B cell (primary cell): Measurements from ENCODE around the gene PLD4. TPM values are rescaled to one million over a fixed set of nuclear protein-coding genes. Genes with fewer than 3 reads are reported as not detected.

Experiments
- ATAC-seq: fragments of 200-7000 bp; cut with Tn5 transposase; one replicate; pipeline ENCODE4 v1.10.0; 2021; ENCODE audit warnings: low read depth, mild to moderate bottlenecking, moderate number of reproducible peaks, moderate library complexity
- CTCF ChIA-PET: fragments of 350-600 bp; sonication (Branson Sonifier 250); formaldehyde crosslinking; loops from one replicate; lab custom pipeline; 2021; ENCODE audit warnings: antibody characterized with exemption, inconsistent platforms; lab: Charles Lee
- POLR2A ChIA-PET: fragments of 350-600 bp; sonication (Branson Sonifier 250); formaldehyde crosslinking; loops from one replicate; lab custom pipeline; 2021; ENCODE audit warnings: antibody characterized with exemption; lab: Charles Lee
- DNase-seq: peaks from one replicate; pipeline ENCODE4 v3.0.0; 2013
- H2AFZ ChIP-seq: 2 replicates; pipeline ENCODE4 v1.6.1; 2012; ENCODE audit warnings: mild to moderate bottlenecking, low read depth, low read length; ENCODE audit not compliant: insufficient read depth, poor library complexity, severe bottlenecking
- H3K27ac ChIP-seq, 2 donors: 1 replicate in 1 of 2; 2 replicates in 1 of 2; pipeline ENCODE4 v1.5.1; 2012 to 2013; ENCODE audit warnings: low read length in 2 of 2, mild to moderate bottlenecking in 2 of 2, moderate library complexity in 1 of 2
- H3K27me3 ChIP-seq, 4 experiments: fragments of 200-600 bp in 1 of 4; sonication (generic) in 1 of 4; replicated peaks in 1 of 4; 1 replicate in 2 of 4; 2 replicates in 2 of 4; pipeline versions ENCODE4 v1.6.1 to v1.7.0; 2013 to 2016; ENCODE audit warnings: low read length in 3 of 4, mild to moderate bottlenecking in 2 of 4, mixed read lengths in 1 of 4, moderate library complexity in 1 of 4; ENCODE audit not compliant: insufficient read depth in 4 of 4, control insufficient read depth in 3 of 4; ENCODE audit errors: control extremely low read depth in 1 of 4
- H3K36me3 ChIP-seq, 2 experiments: replicated peaks in 1 of 2; 1 replicate in 1 of 2; 2 replicates in 1 of 2; pipeline versions ENCODE4 v1.6.1 to v1.7.1; 2013; ENCODE audit warnings: low read length in 1 of 2; ENCODE audit not compliant: insufficient read depth in 2 of 2, control insufficient read depth in 1 of 2; ENCODE audit errors: control extremely low read depth in 1 of 2, extremely low read depth in 1 of 2
- H3K4me1 ChIP-seq, 2 donors: fragments of 200-600 bp in 1 of 2; sonication (generic) in 1 of 2; 1 replicate in 1 of 2; 2 replicates in 1 of 2; pipeline versions ENCODE4 v1.5.1 to v1.6.1; 2013 to 2017; ENCODE audit warnings: low read length in 2 of 2; ENCODE audit not compliant: control insufficient read depth in 2 of 2, insufficient read depth in 2 of 2
- H3K4me2 ChIP-seq: replicated peaks from 2 replicates; pipeline ENCODE3; 2012; ENCODE audit warnings: mild to moderate bottlenecking, low read depth, low read length; ENCODE audit not compliant: poor library complexity, severe bottlenecking
- H3K4me3 ChIP-seq, 5 experiments: fragments of 200-600 bp in 1 of 5; sonication (generic) in 1 of 5; 1 replicate in 3 of 5; 2 replicates in 2 of 5; pipeline versions ENCODE4 v1.5.1 to v1.7.0; 2011 to 2016; ENCODE audit warnings: low read length in 4 of 5, mild to moderate bottlenecking in 4 of 5, low read depth in 2 of 5, control low read depth in 1 of 5, moderate library complexity in 1 of 5; ENCODE audit not compliant: insufficient read depth in 1 of 5; ENCODE audit errors: control extremely low read depth in 1 of 5, extremely low read depth in 1 of 5
- H3K79me2 ChIP-seq: fragments of 200-600 bp; sonication (generic); one replicate; pipeline ENCODE4 v1.6.0; 2016; ENCODE audit warnings: low read length; ENCODE audit not compliant: control insufficient read depth, insufficient read depth
- H3K9ac ChIP-seq: fragments of 200-600 bp; sonication (generic); 2 replicates; pipeline ENCODE4 v1.6.1; 2017; ENCODE audit warnings: mild to moderate bottlenecking, low read length, moderate library complexity
- H3K9me3 ChIP-seq, 3 donors: one replicate each; pipeline versions ENCODE4 v1.6.1 to v1.7.1; 2013; ENCODE audit warnings: low read length in 2 of 3; ENCODE audit not compliant: control insufficient read depth in 2 of 3, insufficient read depth in 1 of 3; ENCODE audit errors: control extremely low read depth in 1 of 3
- H4K20me1 ChIP-seq: 2 replicates; pipeline ENCODE4 v1.6.0; 2012; ENCODE audit warnings: mild to moderate bottlenecking, low read length; ENCODE audit not compliant: insufficient read depth, control insufficient read depth, poor library complexity, severe bottlenecking
- H3K27ac Mint-ChIP-seq: one replicate; pipeline ENCODE4 v1.8.0; 2021; ENCODE audit warnings: mixed read lengths
- H3K27me3 Mint-ChIP-seq: one replicate; pipeline ENCODE4 v1.8.0; 2021; ENCODE audit warnings: mixed read lengths
- H3K4me1 Mint-ChIP-seq: one replicate; pipeline ENCODE4 v1.8.0; 2021; ENCODE audit warnings: mixed read lengths
- H3K4me3 Mint-ChIP-seq: one replicate; pipeline ENCODE4 v1.8.0; 2021; ENCODE audit warnings: mixed read lengths
- H3K9me3 Mint-ChIP-seq: one replicate; pipeline ENCODE4 v1.8.0; 2022; ENCODE audit warnings: mixed read lengths; ENCODE audit not compliant: insufficient read depth
- EZH2 ChIP-seq: IDR thresholded peaks from 2 replicates; pipeline ENCODE4 v1.6.1; 2012; ENCODE audit warnings: borderline replicate concordance, low read depth, mild to moderate bottlenecking, moderate library complexity, low read length; ENCODE audit not compliant: insufficient read depth, poor library complexity, severe bottlenecking
- WGBS: methylation state at CpG from one replicate; pipeline ENCODE4 v1.1.5; 2013; ENCODE audit warnings: missing lambda C conversion rate; ENCODE audit not compliant: insufficient coverage; 5-methylcytosine and 5-hydroxymethylcytosine counted together
- intact Hi-C: fragments of 100-400 bp; cut with micrococcal nuclease; formaldehyde crosslinking; loops from one replicate; pipeline ENCODE4 v1.10.0; 2022
- polyA plus RNA-seq: library from polyadenylated mRNA; depleted of rRNA; stranded (reverse); fragments of >200 nt; gene quantifications from 2 replicates; pipeline ENCODE4 v1.2.3, GENCODE V29; 2012
- total RNA-seq, 2 donors: library from RNA; stranded (reverse); fragments of 120-200 nt in 1 of 2; gene quantifications; 1 replicate in 1 of 2; 2 replicates in 1 of 2; pipeline versions ENCODE4 v1.2.3 to v1.2.4, GENCODE V29; 2013 to 2022
- TF ChIP-seq, protein P1 (sequence below): fragments of 200-600 bp; IDR thresholded peaks from one replicate; pipeline ENCODE4 v1.8.0; 2022; ENCODE audit warnings: antibody characterized with exemption, mild to moderate bottlenecking

The PLD4 gene
- total and polyA plus RNA-seq, 2 donors (not counting 1 experiment from before 2014, with no cell fraction given): 49.9 to 79.7 TPM

DNA sequence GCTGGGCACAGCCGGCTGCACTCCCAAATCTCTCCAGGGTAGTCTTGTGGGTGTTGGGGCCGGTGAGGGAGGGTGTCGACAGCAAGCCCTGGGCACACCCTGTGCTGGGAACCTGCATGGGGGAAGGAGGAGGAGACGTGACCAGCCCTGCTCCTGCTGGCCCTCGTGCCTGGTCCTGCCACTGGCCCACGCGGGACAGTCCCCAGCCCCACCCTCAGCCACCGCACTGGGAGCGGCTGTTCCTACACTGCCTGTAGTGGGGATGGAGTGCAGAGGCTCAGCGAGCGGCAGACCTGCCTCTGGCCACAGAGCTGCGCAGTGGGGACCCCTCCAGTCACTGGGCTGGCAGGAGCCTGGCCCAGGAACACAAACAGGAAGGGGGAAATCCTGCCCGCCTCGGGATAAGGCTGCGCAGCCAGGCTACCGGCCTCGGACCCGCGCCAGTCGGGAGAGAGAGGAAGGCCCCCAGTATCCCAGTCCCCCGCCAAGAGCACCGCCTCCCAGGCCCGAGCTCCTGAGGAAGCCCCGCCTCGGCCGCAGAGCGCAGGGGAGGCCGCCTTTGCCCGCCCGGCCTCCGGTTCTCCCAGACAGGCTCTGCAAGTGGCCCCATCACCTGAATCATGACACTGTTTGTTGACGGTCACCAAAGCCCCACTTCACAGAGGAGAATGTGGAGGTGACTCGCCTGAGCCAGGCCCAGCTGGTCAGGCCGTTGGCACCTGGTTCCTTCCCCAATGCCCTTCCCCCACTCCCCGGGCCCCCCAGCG lies 42.9 kb downstream of the PLD4 start:
- 7% methylated on average over 35 of the region's 36 CpGs for WGBS
- Mint-ChIP-seq H3K27ac (no peak overlapping the region), H3K9me3 (no peaks in the 10 kb centered on the region), H3K4me1 (peaks cover 16% of the 10 kb centered on the region), H3K4me3 (peak overlapping the region; percentile 19), H3K27me3 (peaks cover 15% of the 10 kb centered on the region)
- no peak overlapping the region for H3K9ac ChIP-seq
- ChIA-PET POLR2A (no interaction called here), CTCF (interaction anchor here (0.7 kb wide), 1 partner anchor 361 kb away, joined by 3 read pairs; no protein-coding TSS in a partner anchor)
- peaks cover 0 to 38% (median 15%) of the 10 kb centered on the region in 4 experiments for H3K27me3 ChIP-seq
- DNase-seq (no peak), ATAC-seq (no peak)
- H3K4me1 ChIP-seq: peaks cover 17 to 19% of the 10 kb centered on the region in 2 donors
- peak overlapping the region; percentile 21 for H2AFZ ChIP-seq
- no peak overlapping the region for H3K27ac ChIP-seq
- no peaks in the 10 kb centered on the region for H3K79me2 ChIP-seq
- peak overlapping the region; percentile 39 for H3K4me2 ChIP-seq
- intact Hi-C loops: no loop called here
- no peak overlapping the region for H3K4me3 ChIP-seq
- H4K20me1 ChIP-seq: no peaks in the 10 kb centered on the region
- no peak for TF ChIP-seq EZH2
- TF ChIP-seq, protein P1, sequence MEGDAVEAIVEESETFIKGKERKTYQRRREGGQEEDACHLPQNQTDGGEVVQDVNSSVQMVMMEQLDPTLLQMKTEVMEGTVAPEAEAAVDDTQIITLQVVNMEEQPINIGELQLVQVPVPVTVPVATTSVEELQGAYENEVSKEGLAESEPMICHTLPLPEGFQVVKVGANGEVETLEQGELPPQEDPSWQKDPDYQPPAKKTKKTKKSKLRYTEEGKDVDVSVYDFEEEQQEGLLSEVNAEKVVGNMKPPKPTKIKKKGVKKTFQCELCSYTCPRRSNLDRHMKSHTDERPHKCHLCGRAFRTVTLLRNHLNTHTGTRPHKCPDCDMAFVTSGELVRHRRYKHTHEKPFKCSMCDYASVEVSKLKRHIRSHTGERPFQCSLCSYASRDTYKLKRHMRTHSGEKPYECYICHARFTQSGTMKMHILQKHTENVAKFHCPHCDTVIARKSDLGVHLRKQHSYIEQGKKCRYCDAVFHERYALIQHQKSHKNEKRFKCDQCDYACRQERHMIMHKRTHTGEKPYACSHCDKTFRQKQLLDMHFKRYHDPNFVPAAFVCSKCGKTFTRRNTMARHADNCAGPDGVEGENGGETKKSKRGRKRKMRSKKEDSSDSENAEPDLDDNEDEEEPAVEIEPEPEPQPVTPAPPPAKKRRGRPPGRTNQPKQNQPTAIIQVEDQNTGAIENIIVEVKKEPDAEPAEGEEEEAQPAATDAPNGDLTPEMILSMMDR: no peak
- no peaks in the 10 kb centered on the region for H3K36me3 ChIP-seq
- peaks cover 0 to 8% (median 0%) of the 10 kb centered on the region in 3 donors for H3K9me3 ChIP-seq

GRCh38 chr14:104968153-104968527 lies 43.5 kb downstream of the PLD4 start:
- ChIA-PET CTCF (interaction anchor here (1.3 kb wide), 1 partner anchor 78 kb away, joined by 3 read pairs; no protein-coding TSS in a partner anchor), POLR2A (no interaction called here)
- WGBS: 27% methylated on average over 9 of the region's 12 CpGs
- peak overlapping the region; percentile 19 for H3K4me3 Mint-ChIP-seq
- H3K9ac ChIP-seq: no peak overlapping the region
- H3K9me3 ChIP-seq: peaks cover 0 to 8% (median 0%) of the 10 kb centered on the region in 3 donors
- ATAC-seq (peak; percentile 13), DNase-seq (no peak)
- no peaks in the 10 kb centered on the region for H3K36me3 ChIP-seq
- no peak overlapping the region for H3K27ac ChIP-seq
- no peak for TF ChIP-seq EZH2
- TF ChIP-seq, protein P1: no peak
- no peaks in the 10 kb centered on the region for H3K79me2 ChIP-seq
- H3K27me3 Mint-ChIP-seq: peaks cover 15% of the 10 kb centered on the region
- peaks cover 0 to 38% (median 15%) of the 10 kb centered on the region in 4 experiments for H3K27me3 ChIP-seq
- no peak overlapping the region for H2AFZ ChIP-seq
- peaks cover 16% of the 10 kb centered on the region for H3K4me1 Mint-ChIP-seq
- intact Hi-C loops: no loop called here
- peaks cover 17 to 19% of the 10 kb centered on the region in 2 donors for H3K4me1 ChIP-seq
- no peaks in the 10 kb centered on the region for H3K9me3 Mint-ChIP-seq
- no peak overlapping the region for H3K4me3 ChIP-seq
- H4K20me1 ChIP-seq: no peaks in the 10 kb centered on the region
- no peak overlapping the region for H3K27ac Mint-ChIP-seq
- H3K4me2 ChIP-seq: peak overlapping the region; percentile 39
